ENCODE results near the gene RFESD.
A peak's percentile ranks its signal among the peaks of the same experiment; 100 is the strongest.

RFESD gene

DNA sequence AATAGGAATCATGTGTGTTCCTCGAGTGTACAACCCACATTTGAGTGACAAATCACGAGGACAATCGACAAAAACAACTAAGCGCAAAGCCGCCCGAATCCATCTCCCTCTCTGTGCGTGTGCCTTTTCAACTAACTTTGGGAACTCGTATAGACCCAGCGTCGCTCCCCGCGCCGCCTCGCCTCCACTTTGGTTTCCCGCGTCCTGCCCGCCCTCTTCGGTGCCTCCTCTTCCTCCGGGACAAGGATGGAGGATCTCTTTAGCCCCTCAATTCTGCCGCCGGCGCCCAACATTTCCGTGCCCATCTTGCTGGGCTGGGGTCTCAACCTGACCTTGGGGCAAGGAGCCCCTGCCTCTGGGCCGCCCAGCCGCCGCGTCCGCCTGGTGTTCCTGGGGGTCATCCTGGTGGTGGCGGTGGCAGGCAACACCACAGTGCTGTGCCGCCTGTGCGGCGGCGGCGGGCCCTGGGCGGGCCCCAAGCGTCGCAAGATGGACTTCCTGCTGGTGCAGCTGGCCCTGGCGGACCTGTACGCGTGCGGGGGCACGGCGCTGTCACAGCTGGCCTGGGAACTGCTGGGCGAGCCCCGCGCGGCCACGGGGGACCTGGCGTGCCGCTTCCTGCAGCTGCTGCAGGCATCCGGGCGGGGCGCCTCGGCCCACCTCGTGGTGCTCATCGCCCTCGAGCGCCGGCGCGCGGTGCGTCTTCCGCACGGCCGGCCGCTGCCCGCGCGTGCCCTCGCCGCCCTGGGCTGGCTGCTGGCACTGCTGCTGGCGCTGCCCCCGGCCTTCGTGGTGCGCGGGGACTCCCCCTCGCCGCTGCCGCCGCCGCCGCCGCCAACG is 26.3 kb upstream of the RFESD start, which contains the start of gene GPR150:
GPR150 (plus strand) TSS at position 58 of the 840 bp plus-strand sequence; CDS start at position 247, 189 bp downstream.
- peak; percentile 44 to 60 (median 49) for DNase-seq
- Mint-ChIP-seq H3K4me1 (ENCODE audit: low read depth in 2 of 2) (peaks cover 23 to 30% of the 10 kb centered on the region in 2 donors), H3K9me3 (no peaks in the 10 kb centered on the region), H3K36me3 (ENCODE audit: insufficient read depth) (peaks cover 3% of the 10 kb centered on the region), H3K27ac (peak within 1 kb of the TSS; percentile 13 to 44), H3K4me3 (peak within 1 kb of the TSS; percentile 82 to 86), H3K27me3 (no peaks in the 10 kb centered on the region)
- ATAC-seq (replicated peaks) = peak; percentile 67

DNA sequence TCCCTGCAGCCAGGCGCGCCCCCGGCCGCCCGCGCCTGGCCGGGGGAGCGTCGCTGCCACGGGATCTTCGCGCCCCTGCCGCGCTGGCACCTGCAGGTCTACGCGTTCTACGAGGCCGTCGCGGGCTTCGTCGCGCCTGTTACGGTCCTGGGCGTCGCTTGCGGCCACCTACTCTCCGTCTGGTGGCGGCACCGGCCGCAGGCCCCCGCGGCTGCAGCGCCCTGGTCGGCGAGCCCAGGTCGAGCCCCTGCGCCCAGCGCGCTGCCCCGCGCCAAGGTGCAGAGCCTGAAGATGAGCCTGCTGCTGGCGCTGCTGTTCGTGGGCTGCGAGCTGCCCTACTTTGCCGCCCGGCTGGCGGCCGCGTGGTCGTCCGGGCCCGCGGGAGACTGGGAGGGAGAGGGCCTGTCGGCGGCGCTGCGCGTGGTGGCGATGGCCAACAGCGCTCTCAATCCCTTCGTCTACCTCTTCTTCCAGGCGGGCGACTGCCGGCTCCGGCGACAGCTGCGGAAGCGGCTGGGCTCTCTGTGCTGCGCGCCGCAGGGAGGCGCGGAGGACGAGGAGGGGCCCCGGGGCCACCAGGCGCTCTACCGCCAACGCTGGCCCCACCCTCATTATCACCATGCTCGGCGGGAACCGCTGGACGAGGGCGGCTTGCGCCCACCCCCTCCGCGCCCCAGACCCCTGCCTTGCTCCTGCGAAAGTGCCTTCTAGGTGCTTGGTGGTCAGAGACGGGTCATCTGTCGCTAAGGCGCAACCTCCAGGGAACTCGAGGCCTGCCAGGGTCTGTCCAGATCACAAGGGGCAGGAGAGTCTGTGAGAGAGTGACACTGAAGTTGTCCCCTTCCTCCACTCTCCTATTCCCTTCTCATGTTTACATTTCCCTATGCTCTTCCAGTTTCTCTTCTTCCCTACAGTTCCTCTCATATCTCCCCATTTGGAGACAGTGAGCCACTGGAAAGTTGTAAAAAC is 25.4 kb upstream of the RFESD start:
- peaks cover 3% of the 10 kb centered on the region for H3K36me3 Mint-ChIP-seq (ENCODE audit: insufficient read depth)
- no peaks in the 10 kb centered on the region for H3K9me3 Mint-ChIP-seq
- peaks cover 23 to 30% of the 10 kb centered on the region in 2 donors for H3K4me1 Mint-ChIP-seq (ENCODE audit: low read depth in 2 of 2)
- ATAC-seq (replicated peaks) (peak; percentile 40), DNase-seq (peak; percentile 22 to 31 (median 27))
- peak overlapping the region; percentile 82 to 86 for H3K4me3 Mint-ChIP-seq
- peak overlapping the region; percentile 46 to 73 for H3K27ac Mint-ChIP-seq
- no peaks in the 10 kb centered on the region for H3K27me3 Mint-ChIP-seq

DNA sequence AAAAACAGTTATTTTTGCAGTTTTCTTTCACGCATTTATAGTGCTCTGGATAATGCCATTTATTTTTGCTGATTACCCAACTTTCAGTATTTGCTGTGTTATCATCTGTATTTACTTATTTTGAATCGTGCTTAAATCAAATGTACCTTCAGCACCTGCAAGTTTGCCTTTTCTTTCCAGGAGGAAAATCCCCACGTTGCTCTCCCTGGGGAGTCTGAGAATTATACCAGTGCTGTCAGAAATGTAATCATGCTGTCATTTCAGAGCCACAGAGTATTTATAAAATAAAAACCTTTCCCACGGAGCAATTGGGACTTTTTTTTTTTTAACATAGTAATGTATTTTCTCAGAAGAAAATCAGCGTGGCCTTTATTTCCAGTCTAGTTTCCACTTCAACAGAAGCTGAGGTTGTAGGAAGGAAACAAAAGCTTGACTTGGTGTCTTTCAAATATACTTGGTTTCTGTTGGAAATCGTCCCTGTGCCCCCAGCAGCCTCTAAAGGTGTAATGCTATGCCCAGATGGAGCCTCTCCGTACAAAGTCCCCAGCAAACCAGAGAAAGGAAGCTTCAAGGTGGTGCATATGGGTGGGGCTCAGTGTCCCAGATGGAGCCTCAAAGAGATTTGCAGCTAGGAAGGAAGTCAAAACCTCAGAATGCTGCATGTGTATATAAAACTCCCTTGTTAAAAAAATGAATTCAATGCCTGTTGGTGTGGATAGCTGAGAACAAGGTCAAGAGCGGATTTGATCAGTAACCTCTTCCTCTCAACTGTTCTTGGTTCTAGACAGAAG is 24.5 kb upstream of the RFESD start:
- peak overlapping the region; percentile 46 to 73 for H3K27ac Mint-ChIP-seq
- no peaks in the 10 kb centered on the region for H3K9me3 Mint-ChIP-seq
- DNase-seq = peak in 2 of 3 experiments; percentile 21 to 23
- peaks cover 3% of the 10 kb centered on the region for H3K36me3 Mint-ChIP-seq (ENCODE audit: insufficient read depth)
- ATAC-seq (replicated peaks) = peak; percentile 61
- peaks cover 23 to 30% of the 10 kb centered on the region in 2 donors for H3K4me1 Mint-ChIP-seq (ENCODE audit: low read depth in 2 of 2)
- no peaks in the 10 kb centered on the region for H3K27me3 Mint-ChIP-seq
- H3K4me3 Mint-ChIP-seq = peak overlapping the region; percentile 82 to 86

DNA sequence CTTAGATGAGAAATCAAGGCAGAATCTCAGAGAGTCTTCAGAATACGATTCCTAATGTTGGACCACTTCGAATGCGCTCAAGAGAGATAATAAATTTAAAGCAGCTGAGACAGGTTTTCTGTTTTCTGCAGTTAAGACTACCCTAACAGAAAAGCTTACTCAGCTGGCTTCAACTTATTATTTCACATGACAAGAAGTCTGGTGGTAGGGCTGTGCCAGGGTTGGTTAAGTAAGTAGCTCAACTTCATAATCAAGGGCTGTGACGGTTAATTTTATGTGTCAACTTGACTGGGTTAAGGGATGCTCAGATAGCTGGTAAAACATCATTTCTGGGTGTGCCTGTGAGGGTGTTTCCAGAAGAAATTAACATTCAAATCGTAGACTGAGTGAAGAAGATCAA is 22.9 kb upstream of the RFESD start:
- ATAC-seq (replicated peaks) (no peak), DNase-seq (no peak)
- H3K4me3 Mint-ChIP-seq = no peak overlapping the region
- no peaks in the 10 kb centered on the region for H3K27me3 Mint-ChIP-seq
- peaks cover 3% of the 10 kb centered on the region for H3K36me3 Mint-ChIP-seq (ENCODE audit: insufficient read depth)
- no peaks in the 10 kb centered on the region for H3K9me3 Mint-ChIP-seq
- H3K4me1 Mint-ChIP-seq (ENCODE audit: low read depth in 2 of 2) = peaks cover 23 to 26% of the 10 kb centered on the region in 2 donors
- peak overlapping the region in 1 of 2 donors; percentile 56 for H3K27ac Mint-ChIP-seq

DNA sequence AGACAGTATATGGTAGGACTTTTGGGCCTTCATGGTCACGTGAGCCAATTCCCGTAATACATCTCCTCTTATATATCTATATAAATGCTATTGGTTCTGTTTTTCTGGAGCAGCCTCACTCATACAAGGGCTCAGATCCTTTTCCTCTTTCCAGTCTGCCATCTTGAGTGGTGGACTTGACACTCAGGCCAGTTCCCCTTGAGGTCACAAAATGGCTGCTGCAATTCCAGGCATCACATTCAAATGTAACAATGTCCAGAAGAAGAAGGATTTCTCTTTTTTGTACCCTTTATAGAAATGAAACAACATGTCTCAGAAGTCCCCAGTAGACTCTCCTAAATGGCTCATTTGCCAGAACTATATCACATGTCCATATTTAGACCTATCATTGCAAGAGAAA is 22.2 kb upstream of the RFESD start:
- Mint-ChIP-seq H3K9me3 (no peaks in the 10 kb centered on the region), H3K36me3 (ENCODE audit: insufficient read depth) (peaks cover 3% of the 10 kb centered on the region), H3K27me3 (no peaks in the 10 kb centered on the region), H3K4me3 (no peak overlapping the region), H3K27ac (no peak overlapping the region), H3K4me1 (ENCODE audit: low read depth in 2 of 2) (peaks cover 22 to 25% of the 10 kb centered on the region in 2 donors)
- ATAC-seq (replicated peaks) (no peak), DNase-seq (no peak)

DNA sequence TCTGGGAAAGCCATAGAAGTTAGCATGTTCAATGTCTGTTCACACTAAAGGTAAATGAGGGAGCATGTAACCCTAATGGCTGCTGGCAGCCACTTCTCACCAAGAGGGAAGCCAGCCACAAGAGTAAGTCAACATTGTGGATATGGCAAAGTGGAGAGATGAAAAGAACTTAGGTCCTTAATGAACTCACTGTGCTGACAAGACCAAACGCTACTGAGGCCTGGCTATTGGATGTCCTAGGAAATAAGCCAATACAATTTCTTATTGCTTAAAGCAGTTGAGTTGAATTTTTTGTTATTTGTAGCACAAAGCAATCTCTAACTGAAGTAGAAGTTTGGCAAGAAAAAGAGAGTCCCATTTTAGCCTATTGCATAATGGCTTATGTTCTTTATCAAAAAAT is 19.9 kb upstream of the RFESD start:
- no peaks in the 10 kb centered on the region for H3K27me3 Mint-ChIP-seq
- no peaks in the 10 kb centered on the region for H3K9me3 Mint-ChIP-seq
- peaks cover 3% of the 10 kb centered on the region for H3K36me3 Mint-ChIP-seq (ENCODE audit: insufficient read depth)
- ATAC-seq (replicated peaks) (no peak), DNase-seq (no peak)
- peaks cover 12 to 20% of the 10 kb centered on the region in 2 donors for H3K4me1 Mint-ChIP-seq (ENCODE audit: low read depth in 2 of 2)
- H3K27ac Mint-ChIP-seq = no peak overlapping the region
- H3K4me3 Mint-ChIP-seq = no peak overlapping the region

DNA sequence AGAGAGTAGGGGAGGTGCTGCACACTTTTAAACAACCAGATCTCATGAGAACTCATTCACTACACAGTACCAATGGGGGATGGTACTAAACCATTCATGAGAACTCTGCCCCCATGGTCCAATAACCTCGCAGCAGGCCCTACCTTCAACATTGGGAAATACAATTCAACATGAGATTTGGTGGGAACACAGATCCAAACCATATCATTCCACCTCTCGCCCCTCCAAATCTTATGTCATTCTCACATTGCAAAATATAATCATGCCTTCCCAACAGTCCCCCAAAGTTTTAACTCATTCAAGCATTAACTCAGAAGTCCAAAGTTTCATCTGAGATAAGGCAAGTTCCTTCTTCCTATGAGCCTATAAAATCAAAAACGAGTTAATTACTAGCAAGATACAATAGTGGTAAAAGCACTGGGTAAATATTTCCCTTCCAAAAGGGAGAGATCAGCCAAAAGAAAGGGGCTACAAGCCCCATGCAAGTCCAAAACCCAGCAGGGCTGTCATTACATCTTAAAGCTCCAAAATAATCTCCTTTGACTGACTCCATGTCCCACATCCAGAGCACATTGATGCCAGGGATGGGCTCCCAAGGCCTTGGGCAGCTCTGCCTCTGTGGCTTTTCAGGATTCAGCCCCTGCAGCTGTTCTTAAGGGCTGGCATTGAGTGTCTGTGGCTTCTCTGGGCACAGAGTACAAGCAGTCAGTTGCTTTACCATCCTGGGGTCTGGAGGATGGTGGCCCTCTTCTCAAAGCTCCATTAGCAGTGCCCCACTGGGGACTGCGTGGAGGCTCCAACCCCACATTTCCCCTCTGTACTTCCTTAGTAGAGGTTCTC is 18.4 kb upstream of the RFESD start:
- peaks cover 6% of the 10 kb centered on the region for H3K36me3 Mint-ChIP-seq (ENCODE audit: insufficient read depth)
- no peak for ATAC-seq (replicated peaks)
- peaks cover 9 to 18% of the 10 kb centered on the region in 2 donors for H3K4me1 Mint-ChIP-seq (ENCODE audit: low read depth in 2 of 2)
- H3K27ac Mint-ChIP-seq = no peak overlapping the region
- H3K27me3 Mint-ChIP-seq = no peaks in the 10 kb centered on the region
- H3K9me3 Mint-ChIP-seq = no peaks in the 10 kb centered on the region
- H3K4me3 Mint-ChIP-seq = no peak overlapping the region
- no peak for DNase-seq

DNA sequence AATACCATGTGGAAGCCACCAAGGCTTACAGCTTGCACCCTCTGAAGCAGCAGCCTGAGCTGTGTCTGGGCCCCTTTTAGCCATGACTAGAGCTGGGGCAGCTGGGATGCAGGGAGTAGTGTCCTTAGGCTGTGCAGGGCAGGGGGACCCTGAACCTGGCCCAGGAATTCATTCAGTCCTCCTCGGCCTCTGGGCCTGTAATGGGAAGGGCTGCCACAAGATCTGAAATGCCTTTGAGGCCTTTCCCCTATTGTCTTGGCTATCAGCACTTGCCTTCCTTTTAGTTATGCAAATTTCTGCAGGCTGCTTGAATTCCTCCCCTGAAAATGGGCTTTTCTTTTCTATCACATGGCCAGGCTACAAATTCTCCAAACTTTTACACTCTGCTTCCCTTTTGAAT is 17.6 kb upstream of the RFESD start:
- no peak overlapping the region for H3K27ac Mint-ChIP-seq
- ATAC-seq (replicated peaks) = no peak
- no peaks in the 10 kb centered on the region for H3K9me3 Mint-ChIP-seq
- DNase-seq = no peak
- H3K27me3 Mint-ChIP-seq = no peaks in the 10 kb centered on the region
- peaks cover 6% of the 10 kb centered on the region for H3K36me3 Mint-ChIP-seq (ENCODE audit: insufficient read depth)
- H3K4me3 Mint-ChIP-seq = no peak overlapping the region
- peaks cover 9 to 15% of the 10 kb centered on the region in 2 donors for H3K4me1 Mint-ChIP-seq (ENCODE audit: low read depth in 2 of 2)

DNA sequence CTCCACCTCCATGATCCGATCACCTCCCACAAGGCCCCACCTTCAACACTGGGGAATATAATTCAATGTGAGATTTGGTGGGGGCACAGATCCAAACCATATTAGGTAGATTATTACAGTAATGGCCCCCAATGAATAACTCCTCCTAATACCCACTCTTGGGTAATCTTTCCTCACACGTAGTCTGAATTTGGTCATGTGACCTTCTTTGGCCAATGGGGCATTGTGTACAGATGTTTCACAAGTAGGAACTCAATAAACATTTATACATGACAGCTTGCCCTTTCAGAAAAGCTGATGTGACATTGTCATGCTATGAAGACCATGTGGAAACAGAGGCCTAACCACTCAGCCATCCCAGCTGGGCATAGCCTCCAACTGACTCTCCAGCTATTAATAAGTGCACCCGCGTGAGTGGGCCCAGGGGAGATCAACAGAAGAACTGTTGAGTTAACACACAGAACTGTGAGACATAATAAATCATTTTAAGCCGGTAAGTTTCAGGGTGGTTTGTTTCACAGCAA is 16.1 kb upstream of the RFESD start:
- peaks cover 6% of the 10 kb centered on the region for H3K36me3 Mint-ChIP-seq (ENCODE audit: insufficient read depth)
- DNase-seq (no peak), ATAC-seq (replicated peaks) (no peak)
- peak overlapping the region in 1 of 2 donors; percentile 35 for H3K27ac Mint-ChIP-seq
- no peaks in the 10 kb centered on the region for H3K27me3 Mint-ChIP-seq
- H3K4me3 Mint-ChIP-seq = no peak overlapping the region
- peaks cover 9 to 15% of the 10 kb centered on the region in 2 donors for H3K4me1 Mint-ChIP-seq (ENCODE audit: low read depth in 2 of 2)
- no peaks in the 10 kb centered on the region for H3K9me3 Mint-ChIP-seq

DNA sequence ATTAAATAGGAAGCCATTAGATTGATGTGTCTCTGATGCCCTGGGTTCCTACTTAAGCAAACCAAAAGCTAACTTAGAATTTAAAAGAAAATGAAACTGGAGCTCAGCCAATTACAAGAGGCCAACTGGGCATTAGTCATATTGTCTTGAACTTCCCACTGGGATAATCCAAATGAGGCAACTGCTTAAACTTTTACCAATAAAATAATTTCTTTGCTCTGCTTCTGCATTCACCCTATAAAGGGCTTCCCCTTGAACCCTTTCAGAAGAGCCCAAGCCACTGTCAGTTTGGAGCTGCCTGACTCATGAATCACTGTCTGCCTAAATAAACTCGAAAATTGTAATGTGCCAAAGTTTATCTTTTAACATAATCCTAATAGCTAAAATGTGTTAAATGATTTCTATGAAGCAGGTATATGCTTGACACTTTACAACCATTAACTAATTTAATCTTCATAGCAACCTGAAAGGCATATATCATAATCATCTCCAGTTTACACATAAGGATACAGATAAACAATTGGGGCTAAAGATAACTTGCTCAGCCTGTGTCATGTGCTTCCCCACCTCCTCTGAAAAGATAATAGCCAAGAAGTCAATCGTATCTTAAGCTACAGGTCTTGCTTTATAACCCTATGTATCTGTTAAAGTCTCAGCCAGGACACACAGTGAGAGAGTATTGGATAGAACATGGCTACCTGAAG is 15.2 kb upstream of the RFESD start:
- Mint-ChIP-seq H3K36me3 (ENCODE audit: insufficient read depth) (peaks cover 6% of the 10 kb centered on the region), H3K27me3 (peaks cover under 1 to 2% of the 10 kb centered on the region in 2 donors), H3K27ac (peak overlapping the region; percentile 59 to 93), H3K4me3 (peak overlapping the region in 1 of 2 donors; percentile 46), H3K4me1 (ENCODE audit: low read depth in 2 of 2) (peaks cover 9 to 15% of the 10 kb centered on the region in 2 donors), H3K9me3 (no peaks in the 10 kb centered on the region)
- ATAC-seq (replicated peaks) = no peak
- no peak for DNase-seq

DNA sequence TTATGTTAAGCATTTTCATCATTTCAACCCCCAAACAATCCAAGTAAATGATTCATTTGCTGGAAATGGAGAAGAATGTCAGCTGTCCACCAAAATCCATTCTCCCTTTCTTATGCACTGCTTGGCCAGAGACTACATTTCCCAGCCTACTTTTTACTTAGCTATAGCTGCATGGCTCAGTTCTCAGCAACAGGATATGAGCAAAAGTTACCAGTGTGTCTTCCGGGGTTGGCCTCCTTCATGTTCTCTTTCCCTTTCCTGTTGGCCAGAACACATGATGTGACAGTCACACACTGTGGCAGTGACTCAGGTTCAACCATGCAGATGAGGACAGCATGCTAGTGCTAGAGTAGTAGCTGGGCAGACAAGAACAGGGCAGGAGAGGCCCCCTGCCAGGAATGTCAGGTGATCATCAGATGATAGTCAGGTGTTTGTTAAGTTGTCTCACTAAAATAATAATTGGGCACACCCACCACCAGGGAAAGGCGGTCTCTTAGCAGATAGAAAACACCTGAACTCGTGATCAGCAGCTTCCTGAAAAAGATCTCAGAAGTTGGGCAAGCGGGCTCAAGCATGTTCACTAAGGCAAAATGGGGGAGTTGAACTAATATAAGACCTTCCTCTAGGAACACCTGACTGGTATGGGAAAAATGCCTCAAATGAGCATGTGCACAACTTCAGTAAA is 14.4 kb upstream of the RFESD start:
- peak overlapping the region in 1 of 2 donors; percentile 46 for H3K4me3 Mint-ChIP-seq
- DNase-seq = peak; percentile 46 to 56 (median 52)

More for the DNA sequence above, 14.4 kb upstream of the RFESD start:
- H3K36me3 Mint-ChIP-seq (ENCODE audit: insufficient read depth) = peaks cover 6% of the 10 kb centered on the region
- H3K27me3 Mint-ChIP-seq = peaks cover 6 to 9% of the 10 kb centered on the region in 2 donors
- H3K4me1 Mint-ChIP-seq (ENCODE audit: low read depth in 2 of 2) = peaks cover 9 to 15% of the 10 kb centered on the region in 2 donors
- peak; percentile 99 for ATAC-seq (replicated peaks)
- H3K27ac Mint-ChIP-seq = peak overlapping the region; percentile 59 to 93
- H3K9me3 Mint-ChIP-seq = no peaks in the 10 kb centered on the region
